Measurements from ENCODE around the gene GCA. TPM values are rescaled to one million over a fixed set of nuclear protein-coding genes. Genes with fewer than 3 reads are reported as not detected.

The GCA gene, protein sequence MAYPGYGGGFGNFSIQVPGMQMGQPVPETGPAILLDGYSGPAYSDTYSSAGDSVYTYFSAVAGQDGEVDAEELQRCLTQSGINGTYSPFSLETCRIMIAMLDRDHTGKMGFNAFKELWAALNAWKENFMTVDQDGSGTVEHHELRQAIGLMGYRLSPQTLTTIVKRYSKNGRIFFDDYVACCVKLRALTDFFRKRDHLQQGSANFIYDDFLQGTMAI
- total RNA-seq (2014; rRNA removed; shearing (Covaris generic); ENCODE audit: low replicate concordance), result 15.1 and 27.5 TPM in 2 replicates

DNA sequence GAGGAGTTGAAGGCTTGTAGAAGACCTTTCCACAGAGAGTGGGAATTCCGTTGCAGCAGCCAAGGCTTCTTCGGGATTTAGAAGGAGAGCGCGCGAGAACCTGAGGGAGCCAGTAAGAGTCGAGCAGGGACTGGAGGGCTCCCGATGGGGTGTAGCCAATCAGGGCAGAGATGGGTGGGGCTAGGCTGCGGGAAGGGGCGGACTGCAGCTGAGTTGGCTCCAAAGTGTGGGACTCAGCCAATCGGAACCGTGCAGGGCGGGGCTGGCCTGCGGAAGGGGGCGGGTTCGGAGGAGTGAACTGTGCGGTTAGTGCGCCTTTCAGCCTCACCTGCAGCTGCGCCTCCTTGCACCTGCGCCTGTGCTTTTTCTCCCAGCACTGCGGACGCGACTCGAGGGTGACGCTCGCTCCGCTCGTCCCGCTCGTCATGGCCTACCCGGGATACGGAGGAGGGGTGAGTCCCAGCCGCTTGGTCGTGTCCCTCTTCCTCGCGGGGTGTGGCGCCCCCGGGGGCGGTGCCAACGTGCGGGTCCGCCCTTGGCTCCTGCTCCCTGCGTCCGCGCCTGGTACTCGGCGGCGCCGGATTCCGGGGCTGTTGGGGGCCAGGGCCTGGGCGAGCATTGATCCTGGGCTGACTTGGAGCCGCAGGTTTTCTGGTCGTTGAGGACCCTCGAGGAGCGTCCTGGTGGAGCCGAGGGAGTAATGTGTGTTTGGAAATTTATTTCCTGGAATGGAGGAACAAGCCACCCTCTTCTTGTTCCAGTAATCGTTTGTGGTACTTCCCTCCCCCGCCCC, at the start of gene GCA:
TSS of gene GCA (plus strand) at position 309 of the 793 bp plus-strand sequence. CDS start at position 426, 117 bp downstream.
- in situ Hi-C loops (cut with HindIII; ENCODE audit: low pct_unique_long_range_greater_than_20kb, low sequenced_read_pairs), result no loop called here
- peak; percentile 97 for DNase-seq (ENCODE audit: low read depth)

DNA sequence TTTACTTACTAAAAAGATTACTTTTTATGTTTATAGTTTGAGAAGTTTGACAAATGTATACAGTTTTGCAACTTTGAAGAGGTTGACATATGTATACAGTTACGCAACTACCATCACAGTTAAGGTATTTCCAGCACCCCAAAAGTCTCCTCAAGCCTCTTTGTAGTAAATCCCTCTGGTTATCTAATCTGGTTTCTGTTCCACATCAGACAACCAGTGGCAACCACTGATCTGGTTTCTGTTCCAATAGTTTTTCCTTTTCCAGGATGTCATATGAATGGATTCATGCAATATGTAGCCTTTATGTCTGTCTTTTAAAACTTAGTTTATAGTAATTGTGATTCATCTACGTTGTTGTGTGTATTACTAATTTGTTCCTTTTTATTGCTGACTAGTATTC, 48.9 kb upstream of the GCA start:
- DNase-seq (ENCODE audit: low read depth), result no peak
- in situ Hi-C loops (cut with HindIII; ENCODE audit: low pct_unique_long_range_greater_than_20kb, low sequenced_read_pairs), result no loop called here

DNA sequence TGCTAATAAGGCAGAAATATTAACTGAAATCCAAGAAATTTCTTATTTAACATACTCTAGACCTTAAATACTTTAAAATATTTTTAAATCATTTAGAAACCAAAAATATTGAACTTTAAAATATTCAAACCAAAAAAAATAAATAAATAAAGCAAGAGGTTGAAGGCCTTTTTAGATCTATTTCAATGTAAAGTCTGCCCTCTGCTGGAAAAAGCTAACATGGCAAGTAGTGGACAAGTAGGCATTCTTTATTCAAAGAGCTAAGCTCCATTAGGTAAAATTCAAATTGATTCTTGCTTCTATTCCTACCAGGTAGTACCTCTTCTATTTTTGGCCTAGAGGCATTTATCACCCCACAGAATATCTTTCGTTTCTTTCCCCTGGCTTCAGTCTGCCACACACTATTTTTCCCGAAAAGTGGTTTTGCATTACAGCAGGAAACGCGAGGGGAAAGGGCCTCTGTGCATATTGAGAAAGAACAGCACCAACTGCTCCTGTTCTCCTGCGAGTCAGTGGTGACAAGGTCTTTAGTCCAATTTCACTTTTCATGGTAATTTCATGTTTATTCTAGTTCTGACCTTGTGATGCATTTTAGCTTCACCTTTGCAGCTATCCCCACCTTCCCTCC, 45.9 kb upstream of the GCA start:
- in situ Hi-C loops (cut with HindIII; ENCODE audit: low pct_unique_long_range_greater_than_20kb, low sequenced_read_pairs), result no loop called here
- DNase-seq (ENCODE audit: low read depth), result no peak

DNA sequence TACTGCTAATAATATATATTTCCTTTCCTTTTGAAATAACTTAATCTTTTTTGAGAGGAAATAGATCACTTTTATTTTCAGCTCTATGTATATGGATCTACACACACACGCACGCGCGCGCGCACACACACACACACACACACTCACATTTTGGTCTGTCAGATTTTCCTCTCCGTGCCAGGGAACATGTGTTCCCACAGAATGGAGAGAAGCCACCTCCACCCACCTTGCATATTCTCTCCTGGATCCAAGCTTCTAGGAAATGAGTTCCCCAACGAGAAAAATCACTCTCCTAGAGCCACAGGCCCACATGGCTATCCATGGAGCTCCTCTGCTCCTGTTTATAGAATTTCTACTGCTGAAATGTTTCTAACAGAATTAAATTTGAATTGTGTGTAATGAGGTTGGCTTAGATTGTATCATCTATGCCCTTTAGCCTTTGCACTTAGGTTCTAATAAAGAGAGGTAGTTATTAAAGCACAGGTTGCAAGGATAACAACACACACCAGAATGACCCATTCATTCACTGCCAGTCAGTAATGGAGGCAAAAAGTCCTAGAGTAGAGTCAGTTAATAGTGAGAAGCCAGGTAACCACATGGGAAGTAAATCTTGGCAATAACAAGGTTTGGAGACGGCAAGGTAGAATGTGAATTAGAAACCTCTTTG, 45.1 kb upstream of the GCA start:
- in situ Hi-C loops (cut with HindIII; ENCODE audit: low pct_unique_long_range_greater_than_20kb, low sequenced_read_pairs), result no loop called here
- DNase-seq (ENCODE audit: low read depth), result no peak

DNA sequence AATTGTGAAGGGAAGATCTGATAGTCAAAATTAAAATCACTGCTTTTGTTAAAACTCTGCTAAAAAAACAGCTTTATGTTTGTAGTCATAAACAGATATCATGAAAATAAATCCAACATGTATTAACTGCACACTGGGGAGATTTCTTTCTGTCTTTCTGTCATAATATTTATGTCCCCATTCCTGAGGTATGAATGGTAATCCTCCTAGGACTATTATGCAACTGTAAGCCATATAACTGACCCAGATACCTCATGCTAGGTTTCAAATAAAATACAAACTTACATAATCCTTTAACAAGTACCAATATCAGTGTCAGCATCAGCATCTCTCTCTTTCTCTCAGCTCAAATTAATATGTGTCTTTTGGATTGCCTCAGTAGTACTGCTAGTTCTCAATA, 43.7 kb upstream of the GCA start:
- DNase-seq (ENCODE audit: low read depth), result no peak
- in situ Hi-C loops (cut with HindIII; ENCODE audit: low pct_unique_long_range_greater_than_20kb, low sequenced_read_pairs), result no loop called here

DNA sequence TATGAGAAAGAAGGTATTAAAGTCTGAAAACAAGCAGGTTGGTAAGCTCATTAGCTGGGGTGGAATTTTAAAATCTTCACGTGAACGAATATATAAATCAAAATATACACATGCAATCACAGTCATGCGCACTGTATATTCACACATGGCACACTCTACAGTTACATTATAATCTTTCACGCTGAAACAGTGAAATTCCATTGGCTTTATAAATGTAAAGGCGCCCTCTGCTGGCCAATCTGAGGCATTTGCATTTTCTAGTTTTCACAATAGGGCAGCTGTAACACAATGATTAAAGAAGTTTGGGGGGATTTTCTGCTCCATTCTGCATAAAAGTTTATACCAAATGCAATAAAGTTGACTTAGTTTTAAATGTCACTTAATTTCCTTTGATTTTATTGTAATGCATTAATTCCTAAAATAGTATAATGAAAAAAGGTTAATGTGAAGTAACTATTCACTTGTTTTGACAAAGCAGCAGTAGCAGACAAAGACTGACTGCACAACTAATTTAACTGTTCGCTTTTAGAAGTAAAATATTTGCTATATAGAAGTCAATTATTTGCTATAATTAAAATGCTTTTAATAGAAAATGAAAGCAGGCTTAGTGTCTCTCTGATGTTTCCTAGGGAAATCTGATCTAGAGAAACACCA, 42.7 kb upstream of the GCA start:
- in situ Hi-C loops (cut with HindIII; ENCODE audit: low pct_unique_long_range_greater_than_20kb, low sequenced_read_pairs), result no loop called here
- no peak for DNase-seq (ENCODE audit: low read depth)

DNA sequence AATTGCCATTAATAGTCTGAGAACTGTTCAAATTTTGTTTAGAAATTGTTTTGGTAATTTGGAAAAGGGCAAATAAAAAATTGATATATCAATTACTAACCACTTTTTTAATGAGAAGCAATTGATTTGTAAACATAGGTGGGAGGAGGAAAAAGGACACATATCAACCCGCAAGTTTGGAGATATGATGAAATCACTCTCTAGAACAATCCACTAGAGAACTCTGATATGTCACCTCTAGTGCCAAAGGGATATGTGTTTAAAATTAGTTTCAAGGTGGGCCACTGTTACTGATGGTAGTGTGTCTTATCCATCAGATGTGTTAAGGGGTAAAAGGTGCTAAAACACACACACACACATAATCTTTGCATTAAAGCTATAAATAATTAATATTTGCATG, 42.1 kb upstream of the GCA start:
- in situ Hi-C loops (cut with HindIII; ENCODE audit: low pct_unique_long_range_greater_than_20kb, low sequenced_read_pairs), result no loop called here
- DNase-seq (ENCODE audit: low read depth), result no peak

DNA sequence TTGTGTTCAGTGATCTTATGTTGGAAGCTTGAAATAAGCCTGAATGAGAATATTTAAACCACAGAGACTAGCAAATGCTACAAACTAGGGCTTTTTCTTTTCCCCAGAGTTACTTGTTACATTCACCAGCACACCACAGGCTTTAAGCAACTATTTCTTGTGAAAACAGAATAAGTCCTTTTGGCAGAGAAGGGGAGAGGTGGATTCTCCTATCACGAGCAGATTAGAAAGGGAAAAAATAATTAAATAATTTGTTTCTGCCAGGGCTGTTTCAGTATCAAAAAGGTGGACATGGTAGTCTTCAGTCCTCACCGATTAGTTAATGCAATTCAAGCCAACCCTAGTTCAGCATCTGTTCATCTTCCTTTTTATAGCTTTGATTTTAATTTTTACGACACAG, 38.0 kb upstream of the GCA start:
- in situ Hi-C loops (cut with HindIII; ENCODE audit: low pct_unique_long_range_greater_than_20kb, low sequenced_read_pairs), result no loop called here
- no peak for DNase-seq (ENCODE audit: low read depth)

DNA sequence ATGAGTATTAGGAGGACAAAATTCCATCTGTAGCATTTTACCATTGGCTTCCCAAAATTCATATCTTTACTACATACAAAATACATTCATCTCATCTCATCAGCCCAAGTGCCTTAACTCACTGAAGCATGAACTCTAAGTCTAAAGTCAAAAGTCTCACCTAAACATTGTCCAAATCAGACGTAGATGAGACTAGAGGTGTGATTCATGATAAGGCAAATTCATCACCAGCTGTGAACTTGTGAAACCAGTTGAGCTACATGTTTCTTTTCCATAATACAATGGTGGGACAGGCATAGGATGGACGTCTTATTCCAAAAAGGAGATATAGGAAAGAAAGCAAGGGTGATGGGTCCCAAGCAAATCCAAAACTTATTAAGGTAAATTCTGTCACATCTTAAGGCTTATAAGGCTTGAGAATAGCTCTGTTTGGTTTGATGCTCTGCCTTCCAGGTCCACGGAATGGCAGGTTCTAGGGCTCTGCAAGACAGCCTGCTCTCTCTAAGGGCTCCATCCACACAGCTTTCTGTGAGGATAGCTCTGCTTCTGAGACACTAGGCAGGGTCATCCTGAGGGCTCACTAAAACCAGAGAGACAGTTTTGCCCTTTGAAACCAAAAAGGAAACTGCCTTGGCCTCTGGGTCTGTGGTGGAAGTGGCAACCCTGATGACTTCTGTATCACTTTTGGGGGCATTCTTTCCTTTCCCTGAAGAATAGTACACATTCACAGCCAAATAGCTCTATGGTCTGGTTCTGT, 35.0 kb upstream of the GCA start:
- in situ Hi-C loops (cut with HindIII; ENCODE audit: low pct_unique_long_range_greater_than_20kb, low sequenced_read_pairs), result no loop called here

DNA sequence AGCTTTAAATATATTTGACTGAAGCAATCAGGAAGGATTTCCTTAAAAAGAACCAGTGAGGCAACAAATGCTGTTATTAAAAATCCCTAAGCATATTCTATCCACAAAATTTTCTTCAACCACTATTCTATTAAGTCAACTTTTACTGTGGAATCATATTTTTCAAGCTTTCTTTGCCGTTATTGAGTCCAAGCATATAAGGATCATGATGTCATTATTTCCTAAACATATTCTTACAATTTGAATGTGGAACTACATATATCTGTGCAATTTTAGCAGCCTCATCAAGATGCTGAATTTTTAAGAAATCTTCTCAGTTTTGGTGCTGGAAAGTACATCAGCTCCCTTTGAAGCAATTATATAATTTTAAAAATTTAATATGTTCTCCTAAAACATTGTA, 31.1 kb upstream of the GCA start:
- in situ Hi-C loops (cut with HindIII; ENCODE audit: low pct_unique_long_range_greater_than_20kb, low sequenced_read_pairs), result no loop called here
- DNase-seq (ENCODE audit: low read depth), result no peak

More for the DNA sequence above, 35.0 kb upstream of the GCA start:
- no peak for DNase-seq (ENCODE audit: low read depth)

DNA sequence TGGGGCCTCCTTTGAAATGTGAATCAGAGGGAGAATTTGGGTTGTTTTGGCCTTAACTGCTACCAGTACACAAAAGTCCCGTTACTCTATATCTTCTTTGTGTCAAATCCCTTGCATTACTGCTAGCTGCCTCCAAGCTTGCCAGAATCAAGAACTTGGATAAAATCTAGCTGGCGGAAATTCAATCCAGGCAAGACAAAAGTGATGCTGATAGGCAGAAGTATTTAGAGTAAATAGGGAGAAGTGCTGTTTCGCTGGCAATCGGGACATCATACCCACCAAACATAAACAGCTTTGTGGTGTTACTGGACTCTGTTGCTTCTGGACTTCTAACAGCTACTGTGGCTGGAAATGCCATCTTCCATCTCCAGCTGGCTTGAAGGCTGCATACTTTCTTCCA, 28.0 kb upstream of the GCA start:
- in situ Hi-C loops (cut with HindIII; ENCODE audit: low pct_unique_long_range_greater_than_20kb, low sequenced_read_pairs), result no loop called here
- DNase-seq (ENCODE audit: low read depth), result no peak

DNA sequence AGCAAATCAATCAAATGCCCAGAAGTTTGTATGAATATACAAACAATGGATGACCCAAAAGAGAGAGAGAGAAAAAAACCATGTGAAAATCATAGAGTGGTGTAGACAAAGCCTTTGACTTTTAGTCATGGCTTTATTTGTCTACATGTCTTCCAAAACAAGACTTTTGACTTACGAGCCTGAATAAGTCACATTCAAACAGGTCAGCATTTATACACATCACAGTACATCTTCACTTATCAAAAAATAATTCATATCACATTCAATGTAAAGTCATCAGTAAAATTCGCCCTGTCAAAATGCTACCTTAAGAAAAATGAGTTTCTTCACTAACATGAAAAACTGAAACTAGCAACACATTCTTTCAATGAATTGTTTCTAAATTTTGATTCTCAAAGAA, 27.3 kb upstream of the GCA start:
- in situ Hi-C loops (cut with HindIII; ENCODE audit: low pct_unique_long_range_greater_than_20kb, low sequenced_read_pairs), result no loop called here
- DNase-seq (ENCODE audit: low read depth), result no peak

DNA sequence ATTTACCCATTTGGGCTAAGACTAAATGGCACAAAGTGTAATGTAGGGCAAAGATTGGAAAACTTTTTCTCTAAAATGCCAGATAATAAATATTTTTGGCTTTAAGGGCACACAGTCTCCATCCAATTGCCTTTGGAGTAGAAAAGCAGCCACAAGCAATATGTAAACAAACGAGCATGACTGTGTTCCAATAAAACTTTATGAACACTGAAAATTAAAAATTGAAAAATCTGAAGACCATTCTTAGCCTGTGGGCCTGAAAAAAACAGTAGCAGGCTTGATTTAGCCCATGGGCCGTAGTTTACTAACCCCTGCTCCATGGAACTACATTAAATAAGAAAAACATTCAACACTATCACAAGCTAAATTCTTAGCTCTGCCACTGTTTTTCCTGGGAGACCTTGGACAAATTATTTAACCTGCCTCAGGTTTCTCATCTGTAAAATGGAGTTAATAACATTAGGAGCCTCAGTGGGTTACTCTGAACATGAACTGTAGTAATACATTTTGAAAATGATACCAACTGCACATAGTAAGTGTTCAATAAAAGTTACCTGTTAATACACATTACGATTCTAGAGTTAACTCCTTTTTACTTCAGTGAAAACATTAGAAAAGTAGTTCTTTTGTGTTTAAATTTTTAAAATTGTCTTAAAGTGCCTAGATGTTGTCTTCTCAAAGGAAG, 26.7 kb upstream of the GCA start:
- no peak for DNase-seq (ENCODE audit: low read depth)
- in situ Hi-C loops (cut with HindIII; ENCODE audit: low pct_unique_long_range_greater_than_20kb, low sequenced_read_pairs), result no loop called here

DNA sequence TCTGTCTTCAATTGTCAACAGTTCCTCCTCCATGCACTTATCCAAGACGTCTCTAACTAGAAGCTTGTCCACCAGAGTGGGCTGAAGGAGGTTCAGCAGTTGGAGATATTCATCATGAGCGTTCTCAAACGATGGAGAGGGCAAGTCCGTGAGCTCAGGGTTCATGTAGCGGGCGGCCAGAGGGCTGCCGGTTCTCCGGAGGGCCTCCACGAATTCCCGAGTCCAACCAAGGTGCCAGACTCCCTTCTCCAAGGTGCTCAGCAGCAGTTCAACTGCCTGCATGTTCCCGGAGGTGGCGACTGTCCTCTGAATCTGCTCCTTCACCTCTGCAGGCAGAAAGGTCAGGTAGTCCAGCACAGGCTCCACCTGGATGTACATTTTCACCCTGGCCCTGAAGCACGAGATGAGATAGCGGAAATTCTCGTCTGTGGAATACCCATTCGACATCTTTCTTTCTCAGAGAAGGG, 26.0 kb upstream of the GCA start:
- in situ Hi-C loops (cut with HindIII; ENCODE audit: low pct_unique_long_range_greater_than_20kb, low sequenced_read_pairs), result no loop called here
- peak; percentile 59 for DNase-seq (ENCODE audit: low read depth)

DNA sequence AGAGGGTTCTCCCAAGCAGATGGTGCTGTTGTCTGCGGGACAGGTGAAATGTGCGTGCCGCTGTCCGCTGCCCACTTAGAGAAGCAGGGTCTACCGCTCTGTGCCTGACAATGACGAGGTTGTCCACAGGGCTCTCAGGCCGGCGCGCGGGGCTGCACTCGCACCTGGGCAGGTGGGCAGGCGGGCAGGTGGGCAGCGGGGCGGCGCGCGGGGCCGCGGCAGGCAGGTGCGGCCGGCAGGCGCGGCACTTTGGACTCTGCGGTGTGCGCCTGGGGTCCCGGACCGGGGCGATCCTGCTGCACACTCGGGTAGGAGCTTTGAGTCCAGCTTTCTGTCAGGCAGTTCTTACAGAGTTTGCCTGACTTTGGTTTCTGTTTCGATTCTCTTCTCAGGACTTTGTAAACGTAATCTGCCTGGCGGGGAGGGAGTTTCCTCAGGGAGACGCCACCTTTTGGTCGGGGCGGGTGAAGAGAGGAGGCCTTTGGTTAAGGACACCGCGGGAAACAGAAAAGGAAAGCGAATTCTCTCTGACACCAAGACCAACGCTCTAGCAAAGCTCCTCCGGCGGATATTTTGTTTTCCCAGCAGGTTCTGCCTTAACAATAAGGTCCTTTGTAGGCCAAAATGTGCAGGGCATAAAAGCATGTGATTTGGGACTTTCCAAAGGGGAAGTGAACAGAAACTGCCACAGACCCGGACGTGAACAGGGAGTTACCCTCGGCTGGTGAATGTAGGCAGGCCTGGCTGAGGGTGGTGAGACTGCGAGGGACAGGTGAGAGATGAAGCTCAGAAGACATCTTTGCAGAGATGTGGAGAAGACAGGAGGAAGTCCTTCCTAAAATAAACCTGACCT, 25.4 kb upstream of the GCA start, which contains the start of gene IFIH1:
TSS of gene IFIH1 (minus strand) at position 357 of the 853 bp plus-strand sequence. CDS start 377 bp downstream, outside the sequence.
- peak; percentile 89 for DNase-seq (ENCODE audit: low read depth)
- in situ Hi-C loops (cut with HindIII; ENCODE audit: low pct_unique_long_range_greater_than_20kb, low sequenced_read_pairs), result no loop called here

DNA sequence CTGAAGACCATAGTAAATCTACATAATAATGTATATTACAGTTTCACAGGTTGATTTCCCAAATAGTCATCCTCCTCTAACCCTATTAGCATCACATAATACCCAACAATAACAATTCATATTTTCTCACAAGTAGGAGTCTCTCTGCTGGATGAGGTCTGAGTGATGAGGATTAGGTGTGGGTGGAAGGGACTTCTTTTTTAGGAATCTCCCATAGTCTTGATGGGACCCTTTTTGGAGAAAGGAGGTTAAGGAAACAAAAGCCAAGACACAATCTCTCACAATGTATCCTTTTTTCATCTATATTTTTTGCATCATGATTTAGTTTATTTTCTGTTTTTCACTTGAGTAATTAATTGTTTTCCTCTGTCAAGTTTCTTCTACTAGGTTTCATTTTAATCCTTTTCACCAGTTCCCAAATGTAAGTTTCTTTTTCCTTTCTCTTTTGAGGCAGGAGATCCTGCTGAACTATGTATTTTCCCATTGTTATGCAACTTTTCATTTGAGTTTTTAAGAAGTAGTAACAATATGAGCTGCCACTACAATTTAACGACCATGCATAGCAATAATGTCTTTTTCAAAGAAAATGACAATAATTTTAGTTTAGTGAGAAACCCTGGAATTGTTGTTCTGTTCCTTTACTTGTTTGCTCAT, 22.9 kb upstream of the GCA start:
- in situ Hi-C loops (cut with HindIII; ENCODE audit: low pct_unique_long_range_greater_than_20kb, low sequenced_read_pairs), result no loop called here
- DNase-seq (ENCODE audit: low read depth), result no peak

All from Caki2 (cell line).